Gastrocnemius medialis (tissue), 4 donors: ENCODE measurements around the gene TRAPPC11. TPM values are rescaled to one million over a fixed set of nuclear protein-coding genes. Genes with fewer than 3 reads are reported as not detected.
A peak's percentile ranks its signal among the peaks of the same experiment; 100 is the strongest.

ENCODE experiments used
- ATAC-seq, 2 donors: fragments of 150-250 bp; one replicate each; pipeline ENCODE4 v1.9.1; 2016
- DNase-seq, 2 donors: peaks; one replicate each; pipeline ENCODE4 v3.0.0-alpha.2; 2019
- H3K27ac ChIP-seq, 4 donors: fragments of 200-600 bp; sonication (generic); 1 replicate in 1 of 4; 2 replicates in 3 of 4; pipeline ENCODE4 v1.5.1; 2016 to 2018; ENCODE audit warnings: mild to moderate bottlenecking in 2 of 4, moderate library complexity in 1 of 4
- H3K27me3 ChIP-seq, 3 donors: fragments of 200-600 bp; sonication (generic) in 2 of 3; 1 replicate in 1 of 3; 2 replicates in 2 of 3; pipeline versions ENCODE4 v1.5.1 to v1.6.0; 2016 to 2019; ENCODE audit warnings: mild to moderate bottlenecking in 1 of 3, moderate library complexity in 1 of 3
- H3K36me3 ChIP-seq, 2 donors: fragments of 200-600 bp; sonication (generic) in 1 of 2; one replicate each; pipeline ENCODE4 v1.5.1; 2017 to 2018
- H3K4me1 ChIP-seq, 2 donors: fragments of 200-600 bp; sonication (generic) in 1 of 2; one replicate each; pipeline ENCODE4 v1.5.1; 2016 to 2017; ENCODE audit warnings: mild to moderate bottlenecking in 2 of 2
- H3K4me3 ChIP-seq, 4 donors: fragments of 200-600 bp; sonication (generic) in 3 of 4; 1 replicate in 1 of 4; 2 replicates in 3 of 4; pipeline ENCODE4 v1.5.1; 2016 to 2019; ENCODE audit warnings: mild to moderate bottlenecking in 2 of 4
- H3K9me3 ChIP-seq, 3 donors: fragments of 200-600 bp; sonication (generic) in 2 of 3; 1 replicate in 1 of 3; 2 replicates in 2 of 3; pipeline ENCODE4 v1.5.1; 2016 to 2019
- CTCF ChIP-seq, 5 experiments: fragments of 450-650 bp in 3 of 5; fragments of 200-600 bp in 2 of 5; sonication (generic) in 2 of 5; IDR thresholded peaks in 4 of 5; conservative IDR thresholded peaks in 1 of 5; 1 replicate in 4 of 5; 2 replicates in 1 of 5; pipeline ENCODE4 v1.5.1; 2016 to 2019; ENCODE audit warnings: antibody characterized with exemption in 5 of 5, mild to moderate bottlenecking in 3 of 5, moderate library complexity in 3 of 5
- POLR2A ChIP-seq, 2 donors: fragments of 450-650 bp; IDR thresholded peaks; one replicate each; pipeline ENCODE4 v1.6.1; 2017; ENCODE audit warnings: antibody characterized with exemption in 2 of 2, mild to moderate bottlenecking in 2 of 2, moderate library complexity in 2 of 2
- in situ Hi-C, 4 donors: fragments of 200-750 bp; cut with MboI; loops; one replicate each; pipeline versions ENCODE4 v1.15.0 to v1.8.0; 2017; ENCODE audit warnings: low sequenced_read_pairs in 4 of 4
- intact Hi-C: fragments of 100-400 bp; cut with DNase I; formaldehyde crosslinking; loops from one replicate; pipeline ENCODE4 v1.15.1; 2023; ENCODE audit warnings: low total_unique reads
- total RNA-seq, 4 donors: library from RNA; depleted of rRNA; stranded (reverse); fragments of >200 nt; gene quantifications; one replicate each; pipeline versions ENCODE4 v1.1.0 to v1.2.3, GENCODE V29; 2016

The TRAPPC11 gene
- total RNA-seq, 4 donors from 2014 or later, result 19.3 to 31.7 (median 20.8) TPM

- no peaks in the 10 kb centered on the region for H3K36me3 ChIP-seq
- DNase-seq (no peak), ATAC-seq (no peak)
- no peaks in the 10 kb centered on the region for H3K27me3 ChIP-seq
- intact Hi-C loops (no loop called here), in situ Hi-C loops (no loop called here)
- H3K4me3 ChIP-seq, result no peak overlapping the region
- peaks cover 0 to 10% of the 10 kb centered on the region in 2 donors for H3K4me1 ChIP-seq
- TF ChIP-seq CTCF (IDR thresholded peaks at IDR 0.05 in 4 of 5, conservative IDR thresholded peaks at IDR 0.05 in 1 of 5) (no peak), POLR2A (IDR thresholded peaks at IDR 0.05) (no peak)
- H3K9me3 ChIP-seq, result no peaks in the 10 kb centered on the region
- no peak overlapping the region for H3K27ac ChIP-seq
Measured at GRCh38 chr4:183612329-183613250, 46.5 kb upstream of the TRAPPC11 start.

GRCh38 chr4:183617075-183617474, 42.0 kb upstream of the TRAPPC11 start:
- DNase-seq, result no peak
- Histone ChIP-seq H3K27ac (no peak overlapping the region), H3K4me1 (peaks cover 7 to 9% of the 10 kb centered on the region in 2 donors), H3K36me3 (no peaks in the 10 kb centered on the region), H3K4me3 (no peak overlapping the region), H3K27me3 (no peaks in the 10 kb centered on the region), H3K9me3 (no peaks in the 10 kb centered on the region)
- no peak for ATAC-seq
- TF ChIP-seq CTCF (IDR thresholded peaks at IDR 0.05 in 4 of 5, conservative IDR thresholded peaks at IDR 0.05 in 1 of 5) (no peak), POLR2A (IDR thresholded peaks at IDR 0.05) (no peak)
- in situ Hi-C loops, result no loop called here
- intact Hi-C loops, result no loop called here

GRCh38 chr4:183618681-183619080, 40.4 kb upstream of the TRAPPC11 start:
- peaks cover 7 to 9% of the 10 kb centered on the region in 2 donors for H3K4me1 ChIP-seq
- DNase-seq (no peak), ATAC-seq (peak; percentile 56 to 64)
- intact Hi-C loops (loop anchor here (1.0 kb wide), 3 partner anchors 30 to 146 kb away; no protein-coding TSS in a partner anchor), in situ Hi-C loops (no loop called here)
- no peaks in the 10 kb centered on the region for H3K9me3 ChIP-seq
- peak overlapping the region in 1 of 4 donors; percentile 30 for H3K4me3 ChIP-seq
- no peaks in the 10 kb centered on the region for H3K27me3 ChIP-seq
- TF ChIP-seq CTCF (IDR thresholded peaks at IDR 0.05 in 4 of 5, conservative IDR thresholded peaks at IDR 0.05 in 1 of 5), result no peak
- TF ChIP-seq POLR2A (IDR thresholded peaks at IDR 0.05), result no peak
- H3K27ac ChIP-seq, result peak overlapping the region; percentile 69 to 81 (median 76)
- H3K36me3 ChIP-seq, result no peaks in the 10 kb centered on the region

- no peak for TF ChIP-seq POLR2A (IDR thresholded peaks at IDR 0.05)
- TF ChIP-seq CTCF (IDR thresholded peaks at IDR 0.05 in 4 of 5, conservative IDR thresholded peaks at IDR 0.05 in 1 of 5), result no peak
- no peaks in the 10 kb centered on the region for H3K27me3 ChIP-seq
- no peaks in the 10 kb centered on the region for H3K9me3 ChIP-seq
- H3K4me1 ChIP-seq, result peaks cover 7 to 9% of the 10 kb centered on the region in 2 donors
- peak overlapping the region; percentile 69 to 81 (median 76) for H3K27ac ChIP-seq
- H3K36me3 ChIP-seq, result no peaks in the 10 kb centered on the region
- DNase-seq (no peak), ATAC-seq (no peak)
- intact Hi-C loops (no loop called here), in situ Hi-C loops (no loop called here)
- no peak overlapping the region for H3K4me3 ChIP-seq
Measured at GRCh38 chr4:183620421-183620820, 38.7 kb upstream of the TRAPPC11 start.
